Trophoblast cell (in vitro differentiated cells and primary cell): ENCODE measurements around the gene PPP1R13B.

Source experiments
- DNase-seq, 2 donors: peaks; one replicate each; pipeline ENCODE4 v3.0.0-alpha.2; 2016
- H2AFZ ChIP-seq: 2 replicates; pipeline ENCODE4 v1.6.1; 2013; ENCODE audit warnings: low read length, moderate library complexity, mild to moderate bottlenecking; ENCODE audit not compliant: insufficient read depth, poor library complexity
- H2AK5ac ChIP-seq: 2 replicates; pipeline ENCODE4 v1.6.1; 2013; ENCODE audit warnings: mild to moderate bottlenecking, low read length
- H2BK120ac ChIP-seq: 2 replicates; pipeline ENCODE4 v1.6.1; 2013; ENCODE audit warnings: low read length, mild to moderate bottlenecking, moderate library complexity; ENCODE audit not compliant: insufficient read depth, poor library complexity
- H2BK12ac ChIP-seq: 2 replicates; pipeline ENCODE4 v1.6.1; 2013; ENCODE audit warnings: mild to moderate bottlenecking, low read length, moderate library complexity
- H2BK5ac ChIP-seq: 2 replicates; pipeline ENCODE4 v1.6.1; 2013; ENCODE audit warnings: low read length, low read depth, moderate library complexity, mild to moderate bottlenecking; ENCODE audit not compliant: poor library complexity
- H3K14ac ChIP-seq: 2 replicates; pipeline ENCODE4 v1.6.1; 2013; ENCODE audit warnings: mild to moderate bottlenecking, low read length
- H3K18ac ChIP-seq: 2 replicates; pipeline ENCODE4 v1.6.1; 2013; ENCODE audit warnings: mild to moderate bottlenecking, low read length
- H3K23ac ChIP-seq: 2 replicates; pipeline ENCODE4 v1.6.1; 2013; ENCODE audit warnings: low read length
- H3K27ac ChIP-seq: 2 replicates; pipeline ENCODE4 v1.5.1; 2013; ENCODE audit warnings: low read depth, mild to moderate bottlenecking, inconsistent platforms, low read length, moderate library complexity
- H3K27me3 ChIP-seq: 2 replicates; pipeline ENCODE4 v1.6.1; 2013; ENCODE audit warnings: inconsistent platforms, mild to moderate bottlenecking, low read length, moderate library complexity; ENCODE audit not compliant: insufficient read depth
- H3K36me3 ChIP-seq, 2 experiments: 1 replicate in 1 of 2; 2 replicates in 1 of 2; pipeline ENCODE4 v1.6.1; 2013; ENCODE audit warnings: low read length in 2 of 2, mild to moderate bottlenecking in 2 of 2, moderate library complexity in 1 of 2; ENCODE audit not compliant: insufficient read depth in 2 of 2, control insufficient read depth in 1 of 2
- H3K4ac ChIP-seq: 2 replicates; pipeline ENCODE4 v1.6.1; 2013; ENCODE audit warnings: low read depth, mild to moderate bottlenecking, low read length, moderate library complexity
- H3K4me1 ChIP-seq, 2 experiments: 1 replicate in 1 of 2; 2 replicates in 1 of 2; pipeline ENCODE4 v1.6.1; 2013; ENCODE audit warnings: low read length in 2 of 2, mild to moderate bottlenecking in 2 of 2, moderate library complexity in 1 of 2; ENCODE audit not compliant: insufficient read depth in 2 of 2, control insufficient read depth in 1 of 2
- H3K4me2 ChIP-seq: 2 replicates; pipeline ENCODE4 v1.6.1; 2013; ENCODE audit warnings: inconsistent platforms, mild to moderate bottlenecking, low read length, moderate library complexity
- H3K4me3 ChIP-seq: 2 replicates; pipeline ENCODE4 v1.5.1; 2013; ENCODE audit warnings: mild to moderate bottlenecking, low read depth, low read length, inconsistent platforms
- H3K79me1 ChIP-seq: one replicate; pipeline ENCODE4 v1.6.1; 2013; ENCODE audit warnings: low read length
- H3K79me2 ChIP-seq: 2 replicates; pipeline ENCODE4 v1.6.1; 2013; ENCODE audit warnings: low read length, mild to moderate bottlenecking; ENCODE audit not compliant: control insufficient read depth, insufficient read depth, poor library complexity
- H3K9ac ChIP-seq: 2 replicates; pipeline ENCODE4 v1.6.1; 2013; ENCODE audit warnings: mild to moderate bottlenecking, low read length
- H3K9me3 ChIP-seq: 2 replicates; pipeline ENCODE4 v1.6.1; 2013; ENCODE audit warnings: low read depth, mild to moderate bottlenecking, control low read depth, inconsistent platforms, low read length; ENCODE audit not compliant: insufficient read depth
- H4K12ac ChIP-seq: 2 replicates; pipeline ENCODE4 v1.6.1; 2013; ENCODE audit warnings: low read depth, mild to moderate bottlenecking, low read length, moderate library complexity
- H4K8ac ChIP-seq: 2 replicates; pipeline ENCODE4 v1.6.1; 2013; ENCODE audit warnings: low read depth, mild to moderate bottlenecking, low read length, moderate library complexity
- H4K91ac ChIP-seq: one replicate; pipeline ENCODE4 v1.6.1; 2013; ENCODE audit warnings: low read depth, mild to moderate bottlenecking, low read length, moderate library complexity
- WGBS: extraction: QIAGEN DNeasy Blood & Tissue Kit; methylation state at CpG from one replicate; pipeline ENCODE4 v1.1.7; 2013; ENCODE audit warnings: missing lambda C conversion rate; ENCODE audit not compliant: insufficient read length, insufficient coverage; ENCODE audit errors: extremely low coverage; 5-methylcytosine and 5-hydroxymethylcytosine counted together

The PPP1R13B gene

GRCh38 chr14:103836976-103837725 lies 10.2 kb downstream of the PPP1R13B start:
- Histone ChIP-seq H3K9me3 (no peaks in the 10 kb centered on the region), H2BK120ac (no peak overlapping the region), H3K4me2 (no peak overlapping the region), H2AFZ (no peak overlapping the region), H2BK5ac (no peak overlapping the region), H3K9ac (no peak overlapping the region), H3K79me2 (no peaks in the 10 kb centered on the region), H2AK5ac (no peak overlapping the region), H3K4me3 (no peak overlapping the region), H3K79me1 (no peaks in the 10 kb centered on the region), H4K91ac (no peak overlapping the region), H3K4ac (no peak overlapping the region), H3K23ac (no peak overlapping the region), H3K27me3 (no peaks in the 10 kb centered on the region), H4K8ac (no peak overlapping the region), H3K27ac (no peak overlapping the region), H4K12ac (no peak overlapping the region), H2BK12ac (no peak overlapping the region), H3K18ac (no peak overlapping the region), H3K36me3 (peaks cover 0 to 1% of the 10 kb centered on the region in 2 experiments), H3K14ac (no peak overlapping the region), H3K4me1 (no peaks in the 10 kb centered on the region)
- DNase-seq = no peak
- WGBS = no CpG with 5 or more reads among the region's 6 CpGs

GRCh38 chr14:103834956-103835355 lies 12.4 kb downstream of the PPP1R13B start:
- Histone ChIP-seq H2BK5ac (no peak overlapping the region), H3K9me3 (no peaks in the 10 kb centered on the region), H3K14ac (no peak overlapping the region), H3K18ac (no peak overlapping the region), H3K27me3 (no peaks in the 10 kb centered on the region), H4K12ac (no peak overlapping the region), H2BK12ac (no peak overlapping the region), H3K23ac (no peak overlapping the region), H3K79me1 (no peaks in the 10 kb centered on the region), H3K9ac (no peak overlapping the region), H3K79me2 (no peaks in the 10 kb centered on the region), H3K27ac (no peak overlapping the region), H4K8ac (no peak overlapping the region), H3K4ac (no peak overlapping the region), H2AFZ (no peak overlapping the region), H4K91ac (no peak overlapping the region), H3K4me1 (no peaks in the 10 kb centered on the region), H2AK5ac (no peak overlapping the region), H3K36me3 (no peaks in the 10 kb centered on the region), H3K4me2 (no peak overlapping the region), H2BK120ac (no peak overlapping the region), H3K4me3 (no peak overlapping the region)
- whole genome bisulfite sequencing = no CpG with 5 or more reads among the region's 2 CpGs
- DNase-seq = no peak

GRCh38 chr14:103833711-103834110 lies 13.7 kb downstream of the PPP1R13B start:
- Histone ChIP-seq H3K23ac (no peak overlapping the region), H4K12ac (no peak overlapping the region), H3K9ac (no peak overlapping the region), H2BK5ac (no peak overlapping the region), H3K18ac (no peak overlapping the region), H4K91ac (no peak overlapping the region), H2AK5ac (no peak overlapping the region), H3K4me3 (no peak overlapping the region), H3K27ac (no peak overlapping the region), H3K4me1 (no peaks in the 10 kb centered on the region), H3K14ac (no peak overlapping the region), H3K9me3 (no peaks in the 10 kb centered on the region), H3K79me2 (no peaks in the 10 kb centered on the region), H3K79me1 (no peaks in the 10 kb centered on the region), H3K4ac (no peak overlapping the region), H3K4me2 (no peak overlapping the region), H2AFZ (no peak overlapping the region), H3K36me3 (no peaks in the 10 kb centered on the region), H2BK120ac (no peak overlapping the region), H4K8ac (no peak overlapping the region), H3K27me3 (no peaks in the 10 kb centered on the region), H2BK12ac (no peak overlapping the region)
- peak; percentile 37 to 58 for DNase-seq
- no CpG with 5 or more reads among the region's 4 CpGs for WGBS

- H3K79me1 ChIP-seq = no peaks in the 10 kb centered on the region
- no peak overlapping the region for H2AK5ac ChIP-seq
- H4K12ac ChIP-seq = no peak overlapping the region
- H2BK5ac ChIP-seq = no peak overlapping the region
- no peak overlapping the region for H3K27ac ChIP-seq
- whole genome bisulfite sequencing = no CpG with 5 or more reads among the region's 1 CpG
- no peak overlapping the region for H4K8ac ChIP-seq
- H3K18ac ChIP-seq = no peak overlapping the region
- H3K14ac ChIP-seq = no peak overlapping the region
- no peak overlapping the region for H2BK12ac ChIP-seq
- H3K4ac ChIP-seq = no peak overlapping the region
- no peak overlapping the region for H3K9ac ChIP-seq
- no peaks in the 10 kb centered on the region for H3K79me2 ChIP-seq
- H3K4me2 ChIP-seq = no peak overlapping the region
- H2BK120ac ChIP-seq = no peak overlapping the region
- no peak overlapping the region for H2AFZ ChIP-seq
- H3K9me3 ChIP-seq = no peaks in the 10 kb centered on the region
- H4K91ac ChIP-seq = no peak overlapping the region
- H3K4me3 ChIP-seq = no peak overlapping the region
- no peaks in the 10 kb centered on the region for H3K36me3 ChIP-seq
- no peak overlapping the region for H3K23ac ChIP-seq
- no peaks in the 10 kb centered on the region for H3K27me3 ChIP-seq
- H3K4me1 ChIP-seq = no peaks in the 10 kb centered on the region
- DNase-seq = no peak
These were observed 15.3 kb downstream of the PPP1R13B start for GRCh38 chr14:103832046-103832445.
